ENCODE results near the gene TFEB. TPM values are rescaled to one million over a fixed set of nuclear protein-coding genes. Genes with fewer than 3 reads are reported as not detected.

TFEB gene
- total and polyA plus RNA-seq, 10 donors: 55.9 to 150 (median 76.9) TPM

- Histone ChIP-seq H3K27me3 (replicated peaks in 1 of 7) (no peaks in the 10 kb centered on the region), H3K27ac (peak overlapping the region; percentile 80 to 100 (median 94)), H3K36me3 (peaks cover 0 to 24% (median 0%) of the 10 kb centered on the region in 6 donors), H3K9me3 (no peaks in the 10 kb centered on the region), H3K4me3 (peak overlapping the region; percentile 9 to 74 (median 40)), H3K4me1 (peaks cover 42 to 100% (median 98%) of the 10 kb centered on the region in 6 donors)
- WGBS, 5 donors: 29 to 43% (median 33%) methylated on average over 8 of the region's 8 CpGs
- intact Hi-C loops (cut with DNase I; ENCODE audit: low total_unique reads): no loop called here
- DNase-seq: no peak
- no peak for TF ChIP-seq POLR2A (IDR thresholded peaks at IDR 0.05)
- no peak for TF ChIP-seq CTCF (IDR thresholded peaks at IDR 0.05 in 8 of 11, conservative IDR thresholded peaks at IDR 0.05 in 3 of 11)
- no peak for TF ChIP-seq POLR2AphosphoS5 (IDR thresholded peaks at IDR 0.05)
Observed at GRCh38 chr6:41722969-41723529, 12.4 kb downstream of the TFEB start.

GRCh38 chr6:41721414-41721813 lies 14.0 kb downstream of the TFEB start:
- no peak for DNase-seq
- intact Hi-C loops (cut with DNase I; ENCODE audit: low total_unique reads): no loop called here
- H3K27ac ChIP-seq: peak overlapping the region in 5 of 8 donors; percentile 4 to 100 (median 99)
- WGBS, 5 donors: 94 to 99% (median 95%) methylated on average over 3 of the region's 3 CpGs
- H3K4me1 ChIP-seq: peaks cover 44 to 100% (median 98%) of the 10 kb centered on the region in 6 donors
- H3K27me3 ChIP-seq (replicated peaks in 1 of 7): no peaks in the 10 kb centered on the region
- TF ChIP-seq POLR2AphosphoS5 (IDR thresholded peaks at IDR 0.05): no peak
- TF ChIP-seq POLR2A (IDR thresholded peaks at IDR 0.05): no peak
- no peak for TF ChIP-seq CTCF (IDR thresholded peaks at IDR 0.05 in 8 of 11, conservative IDR thresholded peaks at IDR 0.05 in 3 of 11)
- H3K9me3 ChIP-seq: no peaks in the 10 kb centered on the region
- peak overlapping the region in 4 of 8 donors; percentile 42 to 74 (median 48) for H3K4me3 ChIP-seq
- peaks cover 0 to 20% (median 0%) of the 10 kb centered on the region in 6 donors for H3K36me3 ChIP-seq

- intact Hi-C loops (cut with DNase I; ENCODE audit: low total_unique reads): no loop called here
- Histone ChIP-seq H3K36me3 (peaks cover 0 to 17% (median 0%) of the 10 kb centered on the region in 6 donors), H3K27ac (peak overlapping the region in 5 of 8 donors; percentile 15 to 100 (median 99)), H3K9me3 (no peaks in the 10 kb centered on the region), H3K27me3 (replicated peaks in 1 of 7) (no peaks in the 10 kb centered on the region), H3K4me3 (peak overlapping the region in 2 of 8 donors; percentile 13 to 74), H3K4me1 (peaks cover 48 to 100% (median 98%) of the 10 kb centered on the region in 6 donors)
- DNase-seq: no peak
- TF ChIP-seq POLR2AphosphoS5 (IDR thresholded peaks at IDR 0.05): no peak
- TF ChIP-seq POLR2A (IDR thresholded peaks at IDR 0.05): no peak
- no peak for TF ChIP-seq CTCF (IDR thresholded peaks at IDR 0.05 in 8 of 11, conservative IDR thresholded peaks at IDR 0.05 in 3 of 11)
- 77 to 100% (median 87%) methylated on average over 2 of the region's 2 CpGs for WGBS, 5 donors
Observed at GRCh38 chr6:41720783-41721182, 14.6 kb downstream of the TFEB start.

- intact Hi-C loops (cut with DNase I; ENCODE audit: low total_unique reads): no loop called here
- Histone ChIP-seq H3K27me3 (replicated peaks in 1 of 7) (no peaks in the 10 kb centered on the region), H3K4me3 (peak overlapping the region in 2 of 8 donors; percentile 13 to 74), H3K27ac (peak overlapping the region in 7 of 8 donors; percentile 15 to 100 (median 54)), H3K4me1 (peaks cover 42 to 100% (median 98%) of the 10 kb centered on the region in 6 donors), H3K9me3 (no peaks in the 10 kb centered on the region), H3K36me3 (peaks cover 0 to 17% (median 0%) of the 10 kb centered on the region in 6 donors)
- peak in 1 of 3 donors; percentile 15 for TF ChIP-seq POLR2AphosphoS5 (IDR thresholded peaks at IDR 0.05)
- TF ChIP-seq POLR2A (IDR thresholded peaks at IDR 0.05): no peak
- DNase-seq: no peak
- 65 to 80% (median 69%) methylated on average over 1 to 3 of the region's 3 CpGs for WGBS, 5 donors
Observed at GRCh38 chr6:41720262-41720620, 15.2 kb downstream of the TFEB start.

Measured in spleen (tissue), 11 donors.